Chondrocyte (in vitro differentiated cells): ENCODE results near the gene POLR3G. TPM values are rescaled to one million over a fixed set of nuclear protein-coding genes. Genes with fewer than 3 reads are reported as not detected.

Experiments
- DNase-seq: peaks from one replicate; pipeline ENCODE4 v3.0.0; 2021; ENCODE audit warnings: mixed read lengths, low spot score
- H3K27ac Mint-ChIP-seq: one replicate; pipeline ENCODE4 v1.8.0; 2021; ENCODE audit warnings: mild to moderate bottlenecking, moderate library complexity, mixed read lengths; ENCODE audit not compliant: unreplicated experiment
- H3K27me3 Mint-ChIP-seq: 2 replicates; pipeline ENCODE4 v1.8.0; 2021; ENCODE audit warnings: low read depth, mixed read lengths
- H3K36me3 Mint-ChIP-seq: 2 replicates; pipeline ENCODE4 v1.8.0; 2021; ENCODE audit warnings: low read depth, mixed read lengths
- H3K4me1 Mint-ChIP-seq: 2 replicates; pipeline ENCODE4 v1.8.0; 2021; ENCODE audit warnings: low read depth, mild to moderate bottlenecking, mixed read lengths
- H3K4me3 Mint-ChIP-seq: one replicate; pipeline ENCODE4 v1.8.0; 2021; ENCODE audit warnings: mild to moderate bottlenecking, moderate library complexity, mixed read lengths; ENCODE audit not compliant: unreplicated experiment
- H3K9me3 Mint-ChIP-seq: 2 replicates; pipeline ENCODE4 v1.8.0; 2021; ENCODE audit warnings: low read depth, mixed read lengths
- CTCF ChIP-seq: fragments of 200-600 bp; sonication (generic); IDR thresholded peaks from 2 replicates; pipeline ENCODE4 v1.5.0; 2021; ENCODE audit warnings: antibody characterized with exemption, mild to moderate bottlenecking, moderate library complexity
- total RNA-seq: library from RNA; stranded (reverse); gene quantifications from 3 replicates; pipeline ENCODE4 v1.2.1, GENCODE V29; 2021

The POLR3G gene
- total RNA-seq, 1 donor from 2014 or later = 1.5 TPM

GRCh38 chr5:90476391-90476790 lies 1.7 kb downstream of the POLR3G start:
- Mint-ChIP-seq H3K27me3 (no peaks in the 10 kb centered on the region), H3K4me1 (peaks cover 18% of the 10 kb centered on the region), H3K27ac (no peak overlapping the region)

GRCh38 chr5:90477073-90477472 lies 2.4 kb downstream of the POLR3G start:
- Mint-ChIP-seq H3K27me3 (no peaks in the 10 kb centered on the region), H3K9me3 (no peaks in the 10 kb centered on the region)

More at GRCh38 chr5:90476391-90476790, 1.7 kb downstream of the POLR3G start:
- TF ChIP-seq CTCF = no peak
- DNase-seq = no peak
- Mint-ChIP-seq H3K4me3 (no peak overlapping the region), H3K9me3 (no peaks in the 10 kb centered on the region), H3K36me3 (no peaks in the 10 kb centered on the region)

GRCh38 chr5:90477621-90478215 lies 3.1 kb downstream of the POLR3G start:
- H3K36me3 Mint-ChIP-seq = no peaks in the 10 kb centered on the region
- H3K9me3 Mint-ChIP-seq = no peaks in the 10 kb centered on the region
- no peak overlapping the region for H3K4me3 Mint-ChIP-seq

More at GRCh38 chr5:90477073-90477472, 2.4 kb downstream of the POLR3G start:
- no peak overlapping the region for H3K4me3 Mint-ChIP-seq
- TF ChIP-seq CTCF = no peak
- no peak for DNase-seq
- peaks cover 18% of the 10 kb centered on the region for H3K4me1 Mint-ChIP-seq
- H3K36me3 Mint-ChIP-seq = no peaks in the 10 kb centered on the region
- no peak overlapping the region for H3K27ac Mint-ChIP-seq

DNA sequence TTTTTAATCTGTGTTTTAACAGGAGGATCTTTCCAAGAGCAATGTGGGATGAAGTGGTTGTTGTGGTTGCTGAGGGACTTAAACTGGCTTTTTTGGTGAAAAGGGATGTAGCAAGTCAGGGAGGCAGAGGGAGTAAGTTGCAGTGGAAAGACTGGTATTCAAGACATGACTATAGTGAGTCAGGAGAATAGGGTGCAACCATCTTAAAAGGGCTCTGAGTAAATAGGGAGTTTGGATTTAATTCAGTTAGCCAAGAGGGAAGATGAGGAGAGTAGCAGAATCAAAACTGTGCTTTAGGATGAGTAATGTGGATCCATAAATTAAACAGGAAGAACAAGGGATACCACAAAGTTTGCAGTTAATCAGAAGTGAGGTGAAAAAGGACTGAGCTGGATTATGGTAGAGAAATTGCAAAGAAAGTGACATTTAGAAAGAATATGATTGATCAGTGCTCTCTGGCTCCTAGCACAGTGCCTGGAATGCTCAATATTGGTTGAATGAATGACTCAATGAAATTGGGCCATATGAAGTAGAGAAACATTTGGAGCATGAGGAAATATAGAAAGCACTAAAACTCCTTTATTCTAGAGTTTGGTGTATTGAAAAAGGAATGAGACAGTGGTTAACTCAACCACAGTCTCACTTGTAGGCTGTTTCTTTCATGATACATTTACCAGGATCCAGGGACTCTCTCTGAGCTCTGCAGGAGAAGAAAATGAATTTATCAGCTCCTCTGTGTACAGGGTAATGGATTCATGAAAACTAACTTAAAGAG lies 5.1 kb downstream of the POLR3G start:
- Mint-ChIP-seq H3K4me1 (peaks cover 15% of the 10 kb centered on the region), H3K27ac (no peak overlapping the region), H3K9me3 (no peaks in the 10 kb centered on the region), H3K27me3 (no peaks in the 10 kb centered on the region), H3K4me3 (no peak overlapping the region), H3K36me3 (no peaks in the 10 kb centered on the region)
- no peak for TF ChIP-seq CTCF
- DNase-seq = no peak

More at GRCh38 chr5:90477621-90478215, 3.1 kb downstream of the POLR3G start:
- no peak for DNase-seq
- H3K27me3 Mint-ChIP-seq = no peaks in the 10 kb centered on the region
- H3K27ac Mint-ChIP-seq = peak overlapping the region; percentile 11
- peaks cover 18% of the 10 kb centered on the region for H3K4me1 Mint-ChIP-seq
- no peak for TF ChIP-seq CTCF

DNA sequence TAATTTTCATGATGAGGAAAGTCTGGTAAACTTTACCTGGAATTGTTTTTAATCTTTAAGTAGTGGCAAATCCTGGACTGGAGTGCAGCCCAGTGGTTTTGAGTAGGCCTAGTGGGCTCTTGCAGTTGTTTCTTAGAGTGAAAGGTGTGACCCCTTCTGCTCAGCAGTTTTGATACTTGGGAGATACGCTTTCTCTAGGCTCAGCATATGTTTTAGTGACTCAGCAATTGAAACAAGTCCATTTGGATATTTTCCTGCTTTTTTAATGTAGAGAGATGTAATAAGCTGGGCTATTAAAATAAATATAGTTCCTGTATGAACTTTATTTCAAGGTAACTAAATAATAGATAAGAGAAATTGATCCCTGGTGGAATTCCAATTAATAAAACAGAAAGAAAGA lies 6.0 kb downstream of the POLR3G start:
- no peaks in the 10 kb centered on the region for H3K9me3 Mint-ChIP-seq
- no peak overlapping the region for H3K27ac Mint-ChIP-seq
- H3K4me3 Mint-ChIP-seq = no peak overlapping the region
- DNase-seq = no peak
- H3K4me1 Mint-ChIP-seq = peaks cover 11% of the 10 kb centered on the region
- no peaks in the 10 kb centered on the region for H3K36me3 Mint-ChIP-seq
- TF ChIP-seq CTCF = no peak
- no peaks in the 10 kb centered on the region for H3K27me3 Mint-ChIP-seq
